ENCODE data around the gene POLE. TPM values are rescaled to one million over a fixed set of nuclear protein-coding genes. Genes with fewer than 3 reads are reported as not detected.

POLE gene
- total RNA-seq, 4 donors from 2014 or later, result 19.2 to 28.1 (median 23.9) TPM

- no peaks in the 10 kb centered on the region for H3K9me3 ChIP-seq
- peaks cover 4 to 5% of the 10 kb centered on the region in 2 donors for H3K4me1 ChIP-seq
- H3K4me3 ChIP-seq (replicated peaks in 1 of 3), result no peak overlapping the region
- 52 to 70% methylated on average over 18 to 22 of the region's 29 CpGs for WGBS, 2 donors
- no peaks in the 10 kb centered on the region for H3K36me3 ChIP-seq
- no peak overlapping the region for H3K27ac ChIP-seq
- intact Hi-C loops (cut with DNase I), result no loop called here
- DNase-seq, result no peak
- TF ChIP-seq POLR2A (IDR thresholded peaks at IDR 0.05) (no peak), CTCF (IDR thresholded peaks at IDR 0.05) (no peak)
- H3K27me3 ChIP-seq, result peaks cover 25% of the 10 kb centered on the region
These were observed 66.8 kb downstream of the POLE start for GRCh38 chr12:132620113-132620898.

GRCh38 chr12:132619386-132620112 lies 67.6 kb downstream of the POLE start:
- Histone ChIP-seq H3K27ac (no peak overlapping the region), H3K4me1 (peaks cover 4 to 5% of the 10 kb centered on the region in 2 donors), H3K27me3 (peaks cover 25% of the 10 kb centered on the region), H3K9me3 (no peaks in the 10 kb centered on the region), H3K36me3 (no peaks in the 10 kb centered on the region), H3K4me3 (replicated peaks in 1 of 3) (no peak overlapping the region)
- intact Hi-C loops (cut with DNase I), result loop anchor here (10.0 kb wide), 1 partner anchor 465 kb away; no protein-coding TSS in a partner anchor
- no peak for DNase-seq
- TF ChIP-seq POLR2A (IDR thresholded peaks at IDR 0.05) (no peak), CTCF (IDR thresholded peaks at IDR 0.05) (no peak)
- 17 to 34% methylated on average over 14 to 17 of the region's 53 CpGs for WGBS, 2 donors

GRCh38 chr12:132619071-132619385 lies 68.1 kb downstream of the POLE start:
- Histone ChIP-seq H3K27ac (no peak overlapping the region), H3K9me3 (no peaks in the 10 kb centered on the region), H3K4me1 (peaks cover 4 to 5% of the 10 kb centered on the region in 2 donors), H3K27me3 (peaks cover 25% of the 10 kb centered on the region), H3K36me3 (no peaks in the 10 kb centered on the region), H3K4me3 (replicated peaks in 1 of 3) (no peak overlapping the region)
- intact Hi-C loops (cut with DNase I), result loop anchor here (10.0 kb wide), 1 partner anchor 464 kb away; no protein-coding TSS in a partner anchor
- TF ChIP-seq CTCF (IDR thresholded peaks at IDR 0.05) (no peak), POLR2A (IDR thresholded peaks at IDR 0.05) (no peak)
- no peak for DNase-seq
- no CpG with 5 or more reads among the region's 28 CpGs for WGBS, 2 donors

- Histone ChIP-seq H3K4me3 (replicated peaks in 1 of 3) (no peak within 1 kb of the TSS), H3K36me3 (no peaks in the 10 kb centered on the region), H3K4me1 (peaks cover 4 to 5% of the 10 kb centered on the region in 2 donors), H3K9me3 (no peaks in the 10 kb centered on the region), H3K27me3 (peaks cover 25% of the 10 kb centered on the region), H3K27ac (no peak within 1 kb of the TSS)
- intact Hi-C loops (cut with DNase I), result loop anchor here (10.0 kb wide), 1 partner anchor 464 kb away; no protein-coding TSS in a partner anchor
- no peak for DNase-seq
- WGBS, 2 donors, result 10% methylated on average over 10 of the region's 49 CpGs; no CpG with 5 or more reads in 1 of the 2 donors
- TF ChIP-seq CTCF (IDR thresholded peaks at IDR 0.05), result no peak
- no peak for TF ChIP-seq POLR2A (IDR thresholded peaks at IDR 0.05)
These were observed 68.5 kb downstream of the POLE start, which contains the start of gene P2RX2 for GRCh38 chr12:132618683-132619043. Gene P2RX2 (plus strand): TSS chr12:132618776. CDS start chr12:132618817, 41 bp downstream.

All from thyroid gland (tissue), 4 donors.